Mucosa of descending colon (tissue), 3 donors: ENCODE measurements around the gene MLH1. TPM values are rescaled to one million over a fixed set of nuclear protein-coding genes. Genes with fewer than 3 reads are reported as not detected.

Experiments
- ATAC-seq: fragments of 200-7000 bp; cut with Tn5 transposase; one replicate; pipeline ENCODE4 v1.9.1; 2020; ENCODE audit warnings: mild to moderate bottlenecking, moderate library complexity
- DNase-seq, 3 donors: peaks; one replicate each; pipeline ENCODE4 v3.0.0-alpha.2; 2020
- H3K36me3 ChIP-seq: fragments of 200-600 bp; one replicate; pipeline ENCODE4 v1.8.0; 2021; ENCODE audit warnings: low read depth, mild to moderate bottlenecking
- H3K4me1 ChIP-seq: fragments of 200-600 bp; one replicate; pipeline ENCODE4 v1.8.0; 2021; ENCODE audit warnings: low read depth, mild to moderate bottlenecking
- H3K4me3 ChIP-seq: fragments of 200-600 bp; one replicate; pipeline ENCODE4 v1.8.0; 2021; ENCODE audit warnings: mild to moderate bottlenecking
- H3K9me3 ChIP-seq: fragments of 200-600 bp; one replicate; pipeline ENCODE4 v1.8.0; 2021; ENCODE audit warnings: mild to moderate bottlenecking
- CTCF ChIP-seq: fragments of 200-600 bp; IDR thresholded peaks from one replicate; pipeline ENCODE4 v1.8.0; 2022; ENCODE audit warnings: antibody characterized with exemption, mild to moderate bottlenecking
- intact Hi-C, 2 donors: fragments of 100-400 bp; cut with DNase I in 1 of 2; cut with micrococcal nuclease in 1 of 2; formaldehyde crosslinking; loops; one replicate each; pipeline versions ENCODE4 v1.11.0 to v1.11.1; 2022; cut with DNase I, micrococcal nuclease
- total RNA-seq, 3 donors: library from RNA; stranded (reverse); fragmentation: NEBNext Ultra II Directional in 2 of 3; extraction: Animal tissue kit (Norgen Biotek cat#: 25700) in 2 of 3; gene quantifications; one replicate each; pipeline versions ENCODE4 v1.2.1 to v1.2.4, GENCODE V29; 2021 to 2023
- donor health status: DM: no; HTN: no; CAD: no; lungs with moderate emphysema.
- donor health status: DM: no; HTN: no; CAD: no.
- donor health status: DM: no; HTN: yes; CAD: no.

Gene MLH1
- total RNA-seq, 3 donors from 2014 or later, result 15.4 to 25.9 (median 23.7) TPM

- no peaks in the 10 kb centered on the region for H3K4me1 ChIP-seq
- DNase-seq (no peak), ATAC-seq (no peak)
- TF ChIP-seq CTCF, result no peak
- no peaks in the 10 kb centered on the region for H3K36me3 ChIP-seq
- intact Hi-C loops, result no loop called here
- H3K4me3 ChIP-seq, result no peak overlapping the region
- H3K9me3 ChIP-seq, result no peaks in the 10 kb centered on the region
Observed at GRCh38 chr3:37064747-37065146, 71.4 kb downstream of the MLH1 start.

DNA sequence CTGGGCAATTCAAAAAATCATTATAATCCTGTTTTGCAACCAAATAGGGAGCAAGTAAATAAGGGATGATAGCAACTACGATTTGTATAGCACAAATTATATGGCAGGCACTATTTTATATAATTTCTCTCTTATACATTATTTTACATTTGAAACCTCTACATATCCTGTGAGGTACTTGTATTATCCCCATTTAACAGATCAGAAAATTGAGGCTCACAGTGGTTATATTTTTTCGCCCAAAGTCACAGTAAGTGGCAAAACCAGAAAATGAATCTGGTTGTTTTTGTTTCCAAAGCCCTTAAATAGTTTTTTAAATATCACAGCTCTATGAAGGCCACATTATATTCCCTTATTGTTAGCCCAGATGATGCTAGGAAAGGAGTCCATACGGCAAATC is 74.3 kb downstream of the MLH1 start:
- Histone ChIP-seq H3K9me3 (no peaks in the 10 kb centered on the region), H3K4me3 (no peak overlapping the region), H3K4me1 (no peaks in the 10 kb centered on the region), H3K36me3 (no peaks in the 10 kb centered on the region)
- intact Hi-C loops, result no loop called here
- DNase-seq, result no peak
- ATAC-seq, result no peak
- no peak for TF ChIP-seq CTCF

DNA sequence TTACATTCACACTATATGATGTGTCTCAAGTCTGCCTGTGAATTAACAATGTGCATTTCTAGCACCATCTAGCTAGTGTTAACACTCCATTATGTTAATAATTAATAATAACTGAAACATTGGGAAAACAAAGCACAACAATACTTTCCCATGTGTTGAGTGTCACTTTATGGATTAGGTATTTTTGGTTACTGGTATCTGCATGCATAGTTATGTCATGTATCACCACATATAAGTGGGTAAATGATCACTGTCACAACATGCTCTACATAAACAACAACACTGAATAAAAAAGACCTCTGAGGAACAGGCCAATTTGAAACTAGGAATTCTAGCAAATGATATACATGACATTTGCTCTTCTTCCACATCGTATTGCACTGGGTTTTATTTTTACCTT is 74.7 kb downstream of the MLH1 start:
- Histone ChIP-seq H3K36me3 (no peaks in the 10 kb centered on the region), H3K9me3 (no peaks in the 10 kb centered on the region), H3K4me1 (no peaks in the 10 kb centered on the region), H3K4me3 (no peak overlapping the region)
- TF ChIP-seq CTCF, result no peak
- DNase-seq, result no peak
- ATAC-seq, result no peak
- intact Hi-C loops, result no loop called here

DNA sequence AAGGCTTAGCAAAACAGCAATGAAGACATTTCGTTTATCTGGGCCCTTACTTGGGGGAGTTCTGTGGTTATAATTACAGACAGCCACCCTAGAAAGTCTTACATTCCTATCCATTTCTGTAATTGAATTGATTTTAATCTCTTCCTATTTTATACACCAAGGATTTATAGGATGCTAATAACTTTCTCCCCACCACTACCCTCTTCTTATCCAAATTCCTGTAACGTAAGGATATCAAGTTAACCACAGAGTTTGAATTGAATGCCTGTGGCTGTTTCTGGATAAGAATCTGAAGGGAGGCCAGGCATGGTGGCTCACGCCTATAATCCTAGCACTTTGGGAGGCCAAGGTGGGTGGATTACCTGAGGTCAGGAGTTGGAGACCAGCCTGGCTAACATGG is 78.6 kb downstream of the MLH1 start:
- ATAC-seq, result no peak
- Histone ChIP-seq H3K36me3 (no peaks in the 10 kb centered on the region), H3K4me3 (no peak overlapping the region), H3K4me1 (no peaks in the 10 kb centered on the region), H3K9me3 (no peaks in the 10 kb centered on the region)
- no peak for DNase-seq
- intact Hi-C loops, result no loop called here
- no peak for TF ChIP-seq CTCF

DNA sequence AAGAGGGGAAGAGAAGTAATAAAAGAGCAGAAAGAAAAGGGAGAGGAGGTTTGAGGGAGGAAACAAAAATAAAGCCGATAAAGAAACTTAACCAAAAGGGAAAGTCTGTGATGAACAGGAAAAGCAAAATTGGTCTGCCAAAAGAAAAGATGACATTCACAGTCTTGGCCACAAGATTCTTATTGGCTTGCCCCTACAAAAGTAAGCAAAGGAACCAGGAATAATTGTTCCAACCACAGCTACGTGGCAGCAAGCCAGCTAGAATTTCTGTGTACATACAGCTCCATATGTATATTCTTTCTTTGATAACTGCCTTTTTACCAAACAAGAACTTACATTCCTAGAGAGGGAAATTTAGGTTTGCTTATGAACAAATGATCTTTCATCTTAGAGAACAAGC is 79.6 kb downstream of the MLH1 start:
- Histone ChIP-seq H3K4me3 (no peak overlapping the region), H3K9me3 (no peaks in the 10 kb centered on the region), H3K4me1 (no peaks in the 10 kb centered on the region), H3K36me3 (no peaks in the 10 kb centered on the region)
- intact Hi-C loops, result no loop called here
- TF ChIP-seq CTCF, result no peak
- peak; percentile 60 for ATAC-seq
- peak in 1 of 3 donors; percentile 70 for DNase-seq

DNA sequence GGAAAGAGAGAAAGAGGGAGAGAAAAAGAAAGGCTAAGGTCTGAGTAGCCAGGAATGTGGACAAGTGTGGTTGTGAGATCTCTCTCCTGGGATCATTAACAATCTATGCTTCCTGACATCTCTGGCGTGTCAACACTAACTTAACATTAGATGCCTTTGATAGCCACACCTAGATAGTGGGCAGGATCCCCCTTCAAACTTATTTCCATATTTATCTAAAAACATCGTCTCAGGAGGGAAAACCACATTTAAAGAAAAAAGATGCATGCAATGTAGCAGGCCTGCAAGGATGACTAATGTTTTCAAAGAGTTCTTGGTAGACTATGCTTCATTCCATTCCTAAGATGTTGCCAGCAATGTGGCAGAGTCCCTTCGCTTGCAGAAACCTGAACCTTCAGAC is 80.9 kb downstream of the MLH1 start:
- intact Hi-C loops, result no loop called here
- DNase-seq (no peak), ATAC-seq (no peak)
- TF ChIP-seq CTCF, result no peak
- H3K4me1 ChIP-seq, result no peaks in the 10 kb centered on the region
- H3K4me3 ChIP-seq, result no peak overlapping the region
- H3K36me3 ChIP-seq, result no peaks in the 10 kb centered on the region
- H3K9me3 ChIP-seq, result no peaks in the 10 kb centered on the region
